ENCODE results near the gene EIF2B5.
A peak's percentile ranks its signal among the peaks of the same experiment; 100 is the strongest.

DNA sequence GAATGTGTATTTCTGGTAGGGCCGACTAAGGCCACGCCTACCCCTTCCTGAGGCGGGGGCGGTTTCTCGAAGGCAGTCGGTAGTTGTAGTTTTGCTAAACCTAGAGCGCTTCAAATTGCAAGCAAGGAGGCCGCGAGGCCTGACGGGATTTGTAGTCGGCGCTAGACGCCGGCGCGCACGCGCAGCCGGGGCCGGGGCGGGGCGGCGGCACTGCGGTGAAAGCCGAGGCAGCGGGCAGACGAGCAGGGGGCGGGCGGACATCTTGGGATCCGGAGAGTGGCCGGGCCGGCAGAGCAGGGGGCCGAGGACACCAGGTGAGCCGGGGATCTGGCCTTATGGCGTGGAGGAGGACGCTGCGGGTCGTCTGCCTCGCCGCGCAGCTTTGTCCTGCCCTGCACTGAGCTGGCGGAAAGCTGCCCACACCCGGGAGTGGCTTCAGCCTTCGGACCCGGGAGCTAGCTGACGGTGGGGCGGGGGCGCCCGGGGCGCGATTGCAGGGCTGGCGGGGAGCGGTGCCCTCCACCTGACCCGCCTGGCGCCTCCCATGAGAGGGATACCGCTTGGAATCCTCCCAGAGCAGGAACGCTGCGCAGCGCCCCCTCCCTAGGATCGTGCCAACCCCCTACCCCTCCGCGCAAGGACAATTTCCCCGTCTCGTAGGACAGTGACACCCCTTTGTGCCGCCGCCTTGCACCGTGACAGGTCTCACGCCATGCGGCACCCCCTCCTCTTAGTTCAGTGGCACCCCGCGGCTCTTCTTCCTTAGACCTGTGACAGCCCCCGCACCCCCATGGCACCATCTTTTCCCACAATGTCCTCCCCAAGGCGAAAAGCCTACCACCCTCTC is 39.7 kb downstream of the EIF2B5 start, which contains the start of gene AP2M1:
- peak; percentile 42; the same call in 1 of the 2 replicates for TF ChIP-seq TAF1 (IDR thresholded peaks at IDR 0.05; ENCODE audit: borderline replicate concordance, low read depth, low read length)
- TF ChIP-seq POLR2A (IDR thresholded peaks at IDR 0.05; ENCODE audit: low read depth, low read length) = peak; percentile 83; the same call in 1 of the 2 replicates
- peak; percentile 81 for TF ChIP-seq POLR2AphosphoS5 (IDR thresholded peaks at IDR 0.05; ENCODE audit: low read depth, low read length)
